Uterus (tissue), 2 donors: ENCODE measurements around the gene ZNF516.

ENCODE experiments used
- CTCF ChIP-seq, 4 experiments: fragments of 200-600 bp in 2 of 4; fragments of 450-650 bp in 2 of 4; sonication (generic) in 2 of 4; IDR thresholded peaks; one replicate each; pipeline ENCODE4 v1.5.1; 2016 to 2019; ENCODE audit warnings: antibody characterized with exemption in 4 of 4, mild to moderate bottlenecking in 2 of 4, moderate library complexity in 1 of 4
- POLR2A ChIP-seq, 2 donors: fragments of 450-650 bp; IDR thresholded peaks; one replicate each; pipeline ENCODE4 v1.6.1; 2016; ENCODE audit warnings: antibody characterized with exemption in 2 of 2, mild to moderate bottlenecking in 1 of 2, moderate library complexity in 1 of 2

- TF ChIP-seq CTCF (IDR thresholded peaks at IDR 0.05) (peak in 1 of 4 experiments; percentile 8), POLR2A (IDR thresholded peaks at IDR 0.05) (peak in 1 of 2 donors; percentile 17)
Measured at GRCh38 chr18:76518860-76519538, 24.0 kb upstream of the ZNF516 start.
